ENCODE measurements around the gene ATAD1.

ATAD1 gene

DNA sequence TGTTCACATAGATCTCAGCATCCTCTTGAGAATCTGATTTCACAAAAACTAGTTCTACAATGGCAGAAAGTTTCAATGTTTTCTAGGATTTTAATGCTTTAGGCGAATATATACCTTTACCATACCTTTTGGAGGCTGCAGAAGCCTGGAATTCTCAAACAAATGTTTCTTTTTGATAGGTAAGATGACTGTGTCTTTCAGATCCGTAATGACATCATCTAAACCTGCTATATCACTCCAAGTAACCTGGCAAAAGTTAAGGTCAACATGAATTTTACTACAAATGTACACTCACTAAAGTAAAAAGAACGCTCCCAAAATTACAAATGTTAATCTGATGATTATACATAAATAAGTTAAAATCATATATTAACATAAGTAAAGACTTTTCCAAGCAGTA is 27.8 kb downstream of the ATAD1 start:
- Histone ChIP-seq H3F3A (ENCODE audit: low read depth) (no peaks in the 10 kb centered on the region), H3K4me3 (ENCODE audit: low read length, poor library complexity, severe bottlenecking) (no peak overlapping the region), H3K9me2 (replicated peaks; ENCODE audit: low read depth, low read length) (no peaks in the 10 kb centered on the region), H3K27me3 (ENCODE audit: insufficient read depth, low read length, poor library complexity, severe bottlenecking) (no peaks in the 10 kb centered on the region), H3K4me1 (ENCODE audit: insufficient read depth, low read length, poor library complexity, severe bottlenecking) (no peaks in the 10 kb centered on the region), H4K20me1 (ENCODE audit: insufficient read depth, low read length, poor library complexity, severe bottlenecking) (peaks cover 5% of the 10 kb centered on the region), H2AFZ (ENCODE audit: low read length) (no peak overlapping the region), H3K4me2 (ENCODE audit: low read depth, low read length, poor library complexity, severe bottlenecking) (no peak overlapping the region), H3K9ac (ENCODE audit: low read depth, low read length, poor library complexity, severe bottlenecking) (no peak overlapping the region), H3K36me3 (ENCODE audit: insufficient read depth, low read length) (peaks cover 69% of the 10 kb centered on the region), H3K9me3 (ENCODE audit: insufficient read depth, low read depth, low read length) (no peaks in the 10 kb centered on the region), H3K79me2 (ENCODE audit: insufficient read depth, low read length) (peaks cover 18% of the 10 kb centered on the region)
- no peak for TF ChIP-seq EZH2phosphoT487 (IDR thresholded peaks at IDR 0.05; ENCODE audit: borderline replicate concordance)
- TF ChIP-seq, protein P1, sequence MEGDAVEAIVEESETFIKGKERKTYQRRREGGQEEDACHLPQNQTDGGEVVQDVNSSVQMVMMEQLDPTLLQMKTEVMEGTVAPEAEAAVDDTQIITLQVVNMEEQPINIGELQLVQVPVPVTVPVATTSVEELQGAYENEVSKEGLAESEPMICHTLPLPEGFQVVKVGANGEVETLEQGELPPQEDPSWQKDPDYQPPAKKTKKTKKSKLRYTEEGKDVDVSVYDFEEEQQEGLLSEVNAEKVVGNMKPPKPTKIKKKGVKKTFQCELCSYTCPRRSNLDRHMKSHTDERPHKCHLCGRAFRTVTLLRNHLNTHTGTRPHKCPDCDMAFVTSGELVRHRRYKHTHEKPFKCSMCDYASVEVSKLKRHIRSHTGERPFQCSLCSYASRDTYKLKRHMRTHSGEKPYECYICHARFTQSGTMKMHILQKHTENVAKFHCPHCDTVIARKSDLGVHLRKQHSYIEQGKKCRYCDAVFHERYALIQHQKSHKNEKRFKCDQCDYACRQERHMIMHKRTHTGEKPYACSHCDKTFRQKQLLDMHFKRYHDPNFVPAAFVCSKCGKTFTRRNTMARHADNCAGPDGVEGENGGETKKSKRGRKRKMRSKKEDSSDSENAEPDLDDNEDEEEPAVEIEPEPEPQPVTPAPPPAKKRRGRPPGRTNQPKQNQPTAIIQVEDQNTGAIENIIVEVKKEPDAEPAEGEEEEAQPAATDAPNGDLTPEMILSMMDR (conservative IDR thresholded peaks at IDR 0.05; ENCODE audit: low read length) = no peak

DNA sequence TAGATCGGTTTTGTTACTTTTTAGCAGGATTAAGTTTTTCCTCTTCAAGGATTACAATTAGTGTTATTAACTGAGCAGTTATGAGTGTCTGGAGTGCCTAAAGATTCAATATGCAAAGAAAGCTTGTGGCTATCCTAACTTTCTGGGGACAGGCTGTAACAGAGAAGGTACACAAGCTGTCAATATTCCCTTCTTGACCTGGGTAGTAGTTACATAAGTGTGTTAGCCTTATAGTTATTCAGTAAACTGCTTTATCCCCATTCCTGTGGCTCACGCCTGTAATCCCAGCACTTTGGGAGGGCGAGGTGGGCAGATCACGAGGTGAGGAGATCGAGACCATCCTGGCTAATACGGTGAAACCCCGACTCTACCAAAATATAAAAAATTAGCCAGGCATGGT is 31.6 kb downstream of the ATAD1 start:
- H2AFZ ChIP-seq (ENCODE audit: low read length) = no peak overlapping the region
- no peaks in the 10 kb centered on the region for H3F3A ChIP-seq (ENCODE audit: low read depth)
- peaks cover 83% of the 10 kb centered on the region for H3K36me3 ChIP-seq (ENCODE audit: insufficient read depth, low read length)

DNA sequence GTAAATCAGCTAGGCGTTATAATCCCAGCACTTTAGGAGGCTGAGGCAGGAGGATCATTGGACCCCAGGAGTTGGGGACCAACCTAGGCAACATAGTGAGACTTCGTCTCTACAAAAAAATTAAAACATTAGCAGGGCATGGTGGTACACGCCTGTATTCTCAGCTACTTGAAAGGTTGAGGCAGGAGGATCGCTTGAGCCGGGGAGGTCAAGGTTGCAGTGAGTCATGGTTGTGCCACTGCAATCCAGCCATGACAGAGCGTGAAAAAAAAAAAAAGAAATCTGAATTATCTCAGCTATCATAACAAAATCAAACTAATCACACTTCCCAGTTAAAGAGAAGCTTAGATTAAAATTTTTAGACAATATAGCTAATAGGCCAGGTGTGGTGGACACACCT is 35.3 kb downstream of the ATAD1 start:
- H3K9ac ChIP-seq (ENCODE audit: low read depth, low read length, poor library complexity, severe bottlenecking) = no peak overlapping the region
- no peaks in the 10 kb centered on the region for H3F3A ChIP-seq (ENCODE audit: low read depth)
- no peak for TF ChIP-seq EZH2phosphoT487 (IDR thresholded peaks at IDR 0.05; ENCODE audit: borderline replicate concordance)
- TF ChIP-seq, protein P1 (conservative IDR thresholded peaks at IDR 0.05; ENCODE audit: low read length) = no peak
- H3K4me1 ChIP-seq (ENCODE audit: insufficient read depth, low read length, poor library complexity, severe bottlenecking) = no peaks in the 10 kb centered on the region
- no peaks in the 10 kb centered on the region for H3K9me2 ChIP-seq (replicated peaks; ENCODE audit: low read depth, low read length)
- no peaks in the 10 kb centered on the region for H3K27me3 ChIP-seq (ENCODE audit: insufficient read depth, low read length, poor library complexity, severe bottlenecking)
- H3K9me3 ChIP-seq (ENCODE audit: insufficient read depth, low read depth, low read length) = no peaks in the 10 kb centered on the region
- peaks cover 81% of the 10 kb centered on the region for H3K36me3 ChIP-seq (ENCODE audit: insufficient read depth, low read length)
- H3K4me3 ChIP-seq (ENCODE audit: low read length, poor library complexity, severe bottlenecking) = no peak overlapping the region
- no peak overlapping the region for H2AFZ ChIP-seq (ENCODE audit: low read length)
- H3K4me2 ChIP-seq (ENCODE audit: low read depth, low read length, poor library complexity, severe bottlenecking) = no peak overlapping the region
- peaks cover 24% of the 10 kb centered on the region for H3K79me2 ChIP-seq (ENCODE audit: insufficient read depth, low read length)
- H4K20me1 ChIP-seq (ENCODE audit: insufficient read depth, low read length, poor library complexity, severe bottlenecking) = peaks cover 6% of the 10 kb centered on the region

More for the DNA sequence above, 31.6 kb downstream of the ATAD1 start:
- Histone ChIP-seq H3K4me1 (ENCODE audit: insufficient read depth, low read length, poor library complexity, severe bottlenecking) (no peaks in the 10 kb centered on the region), H3K9me2 (replicated peaks; ENCODE audit: low read depth, low read length) (no peaks in the 10 kb centered on the region), H3K79me2 (ENCODE audit: insufficient read depth, low read length) (peaks cover 16% of the 10 kb centered on the region), H3K9me3 (ENCODE audit: insufficient read depth, low read depth, low read length) (no peaks in the 10 kb centered on the region), H3K27me3 (ENCODE audit: insufficient read depth, low read length, poor library complexity, severe bottlenecking) (no peaks in the 10 kb centered on the region), H3K4me3 (ENCODE audit: low read length, poor library complexity, severe bottlenecking) (no peak overlapping the region), H4K20me1 (ENCODE audit: insufficient read depth, low read length, poor library complexity, severe bottlenecking) (peaks cover 6% of the 10 kb centered on the region), H3K9ac (ENCODE audit: low read depth, low read length, poor library complexity, severe bottlenecking) (no peak overlapping the region), H3K4me2 (ENCODE audit: low read depth, low read length, poor library complexity, severe bottlenecking) (no peak overlapping the region)
- TF ChIP-seq, protein P1 (conservative IDR thresholded peaks at IDR 0.05; ENCODE audit: low read length) = no peak
- no peak for TF ChIP-seq EZH2phosphoT487 (IDR thresholded peaks at IDR 0.05; ENCODE audit: borderline replicate concordance)
